GM12878 (cell line): Measurements from ENCODE around the gene WDFY3. TPM values are rescaled to one million over a fixed set of nuclear protein-coding genes. Genes with fewer than 3 reads are reported as not detected.

Source experiments
- ATAC-seq: fragments of 200-7000 bp; cut with Tn5 transposase; 3 replicates; pipeline ENCODE4 v1.9.1; 2020; ENCODE audit warnings: mild to moderate bottlenecking, moderate library complexity
- BruUV-seq: library from RNA; stranded (reverse); fragments of 400-500 nt; replicated peaks from 2 replicates; lab custom pipeline; 2021; lab: Mats Ljungman, UMichigan
- CTCF ChIA-PET: fragments of 300-600 bp; sonication (Branson Sonifier 250); formaldehyde crosslinking; extraction: SDS; loops from one replicate; lab custom pipeline; 2021; ENCODE audit warnings: inconsistent platforms; lab: Yijun Ruan, JAX
- POLR2A ChIA-PET: fragments of 350-600 bp; formaldehyde crosslinking; extraction: SDS; loops from one replicate; lab custom pipeline; 2021; ENCODE audit warnings: inconsistent platforms; lab: Charles Lee
- RAD21 ChIA-PET: fragments of 300-600 bp; sonication (Branson Sonifier 250); formaldehyde crosslinking; loops from one replicate; lab custom pipeline; 2023; ENCODE audit warnings: antibody characterized with exemption; ENCODE audit not compliant: unreplicated experiment; lab: Charles Lee
- SMC1A ChIA-PET: fragments of 300-600 bp; sonication (Branson Sonifier 250); formaldehyde crosslinking; loops from one replicate; lab custom pipeline; 2023; ENCODE audit not compliant: unreplicated experiment, uncharacterized antibody; lab: Charles Lee
- DNase-seq: peaks from one replicate; pipeline ENCODE4 v3.0.0-alpha.2; 2011; ENCODE audit warnings: low read depth, low spot score
- FAIRE-seq: peaks from 3 replicates; lab custom pipeline; 2011; peaks lifted over from hg19 to GRCh38; lab: Jason Lieb, UNC
- H2AFZ ChIP-seq: 2 replicates; pipeline ENCODE4 v1.6.0; 2011; ENCODE audit warnings: low read depth, low read length, control low read depth; ENCODE audit not compliant: control insufficient read depth
- H3K27ac ChIP-seq: 2 replicates; pipeline ENCODE4 v1.5.1; 2011; ENCODE audit warnings: control low read depth; ENCODE audit not compliant: control insufficient read depth, insufficient read depth
- H3K27me3 ChIP-seq, 2 experiments: replicated peaks in 1 of 2; 2 replicates each; pipeline versions ENCODE4 v1.6.0 to v1.6.1; 2011; ENCODE audit warnings: low read length in 1 of 2; ENCODE audit not compliant: control insufficient read depth in 2 of 2, insufficient read depth in 2 of 2
- H3K36me3 ChIP-seq, 2 experiments: 2 replicates each; pipeline ENCODE4 v1.5.1; 2011; ENCODE audit warnings: low read length in 1 of 2; ENCODE audit not compliant: control insufficient read depth in 2 of 2, insufficient read depth in 2 of 2
- H3K4me1 ChIP-seq: 2 replicates; pipeline ENCODE4 v1.6.1; 2011; ENCODE audit warnings: mild to moderate bottlenecking, low read length, moderate library complexity, mixed read lengths; ENCODE audit not compliant: control insufficient read depth, insufficient read depth
- H3K4me2 ChIP-seq: 2 replicates; pipeline ENCODE4 v1.6.0; 2011; ENCODE audit warnings: control low read depth; ENCODE audit not compliant: control insufficient read depth, insufficient read depth
- H3K4me3 ChIP-seq: fragments of 200-600 bp; sonication (generic); 2 replicates; pipeline ENCODE4 v1.5.1; 2016
- H3K79me2 ChIP-seq: 2 replicates; pipeline ENCODE4 v1.6.0; 2011; ENCODE audit warnings: low read length; ENCODE audit not compliant: control insufficient read depth, insufficient read depth
- H3K9ac ChIP-seq: 2 replicates; pipeline ENCODE4 v1.8.0; 2011; ENCODE audit warnings: low read length, control low read depth, mixed read lengths; ENCODE audit not compliant: control insufficient read depth, insufficient read depth
- H3K9me3 ChIP-seq: replicated peaks from 3 replicates; pipeline ENCODE4 v1.5.1; 2011; ENCODE audit warnings: mild to moderate bottlenecking, low read length; ENCODE audit not compliant: control insufficient read depth, insufficient read depth
- H4K20me1 ChIP-seq: 2 replicates; pipeline ENCODE4 v1.6.0; 2011; ENCODE audit not compliant: control insufficient read depth, insufficient read depth
- CREM ChIP-seq: IDR thresholded peaks from 2 replicates; pipeline ENCODE4 v1.6.1; 2014; ENCODE audit warnings: antibody characterized with exemption, low read depth
- E2F8 ChIP-seq: fragments of 450-650 bp; IDR thresholded peaks from 2 replicates; pipeline ENCODE4 v1.6.1; 2018; ENCODE audit warnings: mild to moderate bottlenecking, low read depth, moderate library complexity; ENCODE audit not compliant: partially characterized antibody
- IRF4 ChIP-seq: IDR thresholded peaks from 2 replicates; pipeline ENCODE4 v1.6.1; 2011; ENCODE audit warnings: low read depth, low read length
- IRF5 ChIP-seq: fragments of 450-650 bp; IDR thresholded peaks from 2 replicates; pipeline ENCODE4 v1.6.1; 2017; ENCODE audit warnings: borderline replicate concordance
- NRF1 ChIP-seq: conservative IDR thresholded peaks from 2 replicates; pipeline ENCODE4 v1.6.1; 2011; ENCODE audit warnings: mild to moderate bottlenecking, low read depth, low read length, improper control_type of control experiment
- SIN3A ChIP-seq: IDR thresholded peaks from 2 replicates; pipeline ENCODE4 v1.6.1; 2012; ENCODE audit warnings: low read depth, low read length, improper control_type of control experiment
- ZZZ3 ChIP-seq: IDR thresholded peaks from 2 replicates; pipeline ENCODE4 v1.6.1; 2011; ENCODE audit warnings: low read depth; ENCODE audit not compliant: control insufficient read depth, insufficient read length
- WGBS: methylation state at CpG from one replicate; pipeline ENCODE4 v1.1.6; 2016; ENCODE audit warnings: low lambda C conversion rate; ENCODE audit not compliant: insufficient replicate concordance, insufficient coverage; ENCODE audit errors: missing lambda C conversion rate; 5-methylcytosine and 5-hydroxymethylcytosine counted together
- in situ Hi-C: fragments of 300-500 bp; cut with MboI; formaldehyde crosslinking; loops from 9 replicates; pipeline ENCODE4 v1.14.3; 2018; ENCODE audit warnings: mixed read lengths
- intact Hi-C: fragments of 100-400 bp; cut with micrococcal nuclease; formaldehyde crosslinking; loops from one replicate; pipeline ENCODE4 v1.14.2; 2022; ENCODE audit not compliant: unreplicated experiment
- polyA plus RNA-seq, 11 experiments: library from polyadenylated mRNA; depleted of rRNA in 4 of 11; unstranded in 6 of 11; stranded (reverse) in 5 of 11; fragments of >200 nt; fragmentation: Nextera tagmentation in 4 of 11; fragmentation: Illumina TruSeq in 1 of 11; extraction: Ambion mirVana in 4 of 11; extraction: Trizol in 1 of 11; gene quantifications; 1 replicate in 1 of 11; 2 replicates in 10 of 11; pipeline versions ENCODE4 v1.2.1 to v1.2.3, GENCODE V29; 2011 to 2016; ENCODE audit warnings: inconsistent platforms in 2 of 11, missing spikeins in 2 of 11, low read depth in 1 of 11
- total RNA-seq, 4 experiments: library from RNA; depleted of rRNA in 3 of 4; stranded (reverse); fragments of >200 nt in 3 of 4; fragmentation: Illumina TruSeq in 1 of 4; extraction: Trizol in 1 of 4; gene quantifications; 2 replicates each; pipeline versions ENCODE4 v1.2.1 to v1.2.3, GENCODE V29; 2013 to 2021

Gene WDFY3
- total and polyA plus RNA-seq, 10 of the 15 experiments (the other 5 are each of a cell fraction or from before 2014, with no cell fraction given) = 0.01 to 0.23 (median 0.12) TPM; not detected in 2

GRCh38 chr4:84792366-84793301 lies 173.9 kb downstream of the WDFY3 start (continued):
- no peak for TF ChIP-seq E2F8
- no peak for TF ChIP-seq IRF5
- no peak for TF ChIP-seq CREM
- TF ChIP-seq, all 136 proteins: peak for 0

- in situ Hi-C loops = no loop called here
- CTCF ChIA-PET = interaction anchor here (0.7 kb wide), 1 partner anchor 69 kb away, joined by 3 read pairs; no protein-coding TSS in a partner anchor
- 38% methylated on average over 5 of the region's 5 CpGs for whole genome bisulfite sequencing
Observed at GRCh38 chr4:84790769-84791565, 175.5 kb downstream of the WDFY3 start.

More at GRCh38 chr4:84790769-84791565, 175.5 kb downstream of the WDFY3 start:
- no peaks in the 10 kb centered on the region for H3K36me3 ChIP-seq
- no peak overlapping the region for H3K27ac ChIP-seq
- H3K4me1 ChIP-seq = no peaks in the 10 kb centered on the region
- ChIA-PET POLR2A (interaction anchor here (0.5 kb wide), 1 partner anchor 1948 kb away, joined by 3 read pairs; no protein-coding TSS in a partner anchor), SMC1A (interaction anchor here (0.5 kb wide), 1 partner anchor 40 kb away, joined by 4 read pairs; no protein-coding TSS in a partner anchor), RAD21 (no interaction called here)
- H3K4me3 ChIP-seq = no peak overlapping the region
- no peaks in the 10 kb centered on the region for H3K9me3 ChIP-seq
- TF ChIP-seq SIN3A (no peak), IRF4 (no peak), NRF1 (no peak), ZZZ3 (no peak)
- FAIRE-seq = no peak
- no peaks in the 10 kb centered on the region for H3K79me2 ChIP-seq
- no peaks in the 10 kb centered on the region; a peak in 1 of 4 replicates for H3K27me3 ChIP-seq
- BruUV-seq = no TSS peak
- H3K9ac ChIP-seq = no peak overlapping the region
- no peak for DNase-seq
- H3K4me2 ChIP-seq = no peak overlapping the region
- H4K20me1 ChIP-seq = no peaks in the 10 kb centered on the region
- ATAC-seq = no peak
- intact Hi-C loops = no loop called here
- H2AFZ ChIP-seq = no peak overlapping the region
